Forelimb muscle (tissue), 1 donor: ENCODE measurements around the gene MYH6. TPM values are rescaled to one million over a fixed set of nuclear protein-coding genes. Genes with fewer than 3 reads are reported as not detected.

Experiments
- polyA plus RNA-seq: library from polyadenylated mRNA; unstranded; fragments of 120-200 nt; gene quantifications from one replicate; pipeline ENCODE4 v1.2.1, GENCODE V29; 2013; ENCODE audit not compliant: insufficient read length

MYH6 gene
- polyA plus RNA-seq, 1 donor: 7.0 TPM

Other genes with a start within 250 kb of the MYH6 start
- 2.9 TPM for gene SLC7A8, start 224.6 kb downstream of the MYH6 start, polyA plus RNA-seq
- 0.59 TPM for gene RNF212B, start 170.3 kb downstream of the MYH6 start, polyA plus RNA-seq
- 11.1 TPM for gene HOMEZ, start 122.1 kb downstream of the MYH6 start, polyA plus RNA-seq
- gene PPP1R3E, start 105.4 kb downstream of the MYH6 start, polyA plus RNA-seq: 18.5 TPM
- 30.9 TPM for gene BCL2L2, start 101.4 kb downstream of the MYH6 start, polyA plus RNA-seq
- gene PABPN1, start 86.8 kb downstream of the MYH6 start, polyA plus RNA-seq: 114 TPM
- gene SLC22A17, start 55.4 kb downstream of the MYH6 start, polyA plus RNA-seq: 23.3 TPM
- gene EFS, start 43.1 kb downstream of the MYH6 start, polyA plus RNA-seq: 69.2 TPM
- gene IL25, start 35.5 kb downstream of the MYH6 start, polyA plus RNA-seq: not detected
- gene CMTM5, start 31.2 kb downstream of the MYH6 start, polyA plus RNA-seq: 1.4 TPM
- 932 TPM for gene MYH7, start 27.4 kb upstream of the MYH6 start, polyA plus RNA-seq
- 35.1 TPM for gene NGDN, start 61.4 kb upstream of the MYH6 start, polyA plus RNA-seq
- 1.5 TPM for gene ZFHX2, start 143.5 kb upstream of the MYH6 start, polyA plus RNA-seq
- 12.8 TPM for gene THTPA, start 148.0 kb upstream of the MYH6 start, polyA plus RNA-seq
- 15.3 TPM for gene AP1G2, start 159.5 kb upstream of the MYH6 start, polyA plus RNA-seq
- 0.66 TPM for gene JPH4, start 170.5 kb upstream of the MYH6 start, polyA plus RNA-seq
- 0.11 TPM for gene DHRS2, start 228.1 kb upstream of the MYH6 start, polyA plus RNA-seq